Suprapubic skin (tissue), 4 donors: Measurements from ENCODE around the gene MUC5B.

Experiments
- CTCF ChIP-seq, 2 donors: fragments of 200-600 bp in 1 of 2; fragments of 450-650 bp in 1 of 2; sonication (generic) in 1 of 2; IDR thresholded peaks; one replicate each; pipeline ENCODE4 v1.5.1; 2016 to 2019; ENCODE audit warnings: antibody characterized with exemption in 2 of 2, mild to moderate bottlenecking in 1 of 2, moderate library complexity in 1 of 2
- EP300 ChIP-seq: sonication (generic); formaldehyde crosslinking; IDR thresholded peaks from one replicate; pipeline ENCODE4 v1.6.1; 2017; ENCODE audit warnings: antibody characterized with exemption
- POLR2A ChIP-seq, 2 donors: fragments of 450-650 bp; IDR thresholded peaks; one replicate each; pipeline ENCODE4 v1.6.1; 2017; ENCODE audit warnings: antibody characterized with exemption in 2 of 2, mild to moderate bottlenecking in 2 of 2, moderate library complexity in 2 of 2
- POLR2AphosphoS5 ChIP-seq, 3 donors: sonication (generic); formaldehyde crosslinking; IDR thresholded peaks; one replicate each; pipeline ENCODE4 v1.6.1; 2017; ENCODE audit warnings: antibody characterized with exemption in 3 of 3

- TF ChIP-seq POLR2A (IDR thresholded peaks at IDR 0.05) (no peak), CTCF (IDR thresholded peaks at IDR 0.05) (no peak), POLR2AphosphoS5 (IDR thresholded peaks at IDR 0.05) (no peak), EP300 (no peak)
Observed at GRCh38 chr11:1237128-1237580, 14.3 kb downstream of the MUC5B start.
